BJ (cell line): ENCODE measurements around the gene MTHFSD. TPM values are rescaled to one million over a fixed set of nuclear protein-coding genes. Genes with fewer than 3 reads are reported as not detected.

Experiments
- CTCF ChIA-PET: fragments of 350-600 bp; formaldehyde crosslinking; extraction: SDS; loops from one replicate; lab custom pipeline; 2021; ENCODE audit warnings: antibody characterized with exemption, inconsistent platforms; lab: Yijun Ruan, JAX
- POLR2A ChIA-PET: fragments of 300-600 bp; sonication (Branson Sonifier 250); formaldehyde crosslinking; extraction: SDS; loops from one replicate; lab custom pipeline; 2021; ENCODE audit warnings: antibody characterized with exemption; lab: Charles Lee
- DNase-seq: peaks from one replicate; pipeline ENCODE4 v3.0.0-alpha.2; 2011; ENCODE audit warnings: low read depth
- H3K27me3 ChIP-seq: 2 replicates; pipeline ENCODE4 v1.6.0; 2011; ENCODE audit warnings: low read length; ENCODE audit not compliant: control insufficient read depth, insufficient read depth
- H3K36me3 ChIP-seq: 2 replicates; pipeline ENCODE4 v1.5.1; 2011; ENCODE audit warnings: low read length; ENCODE audit not compliant: control insufficient read depth, insufficient read depth
- H3K4me3 ChIP-seq: 2 replicates; pipeline ENCODE4 v1.5.1; 2011; ENCODE audit warnings: low read depth, mild to moderate bottlenecking, control low read depth, low read length
- polyA plus RNA-seq: library from polyadenylated mRNA; depleted of rRNA; stranded (reverse); fragments of >200 nt; gene quantifications from 2 replicates; pipeline ENCODE4 v1.2.3, GENCODE V29; 2011
- TF ChIP-seq, protein P1 (sequence below): IDR thresholded peaks from 2 replicates; pipeline ENCODE4 v1.5.1; 2011; ENCODE audit warnings: low read depth, mild to moderate bottlenecking, control low read depth, inconsistent platforms, low read length, moderate library complexity; ENCODE audit not compliant: insufficient read depth

MTHFSD gene
- polyA plus RNA-seq, 1 experiment: 17.2 TPM

DNA sequence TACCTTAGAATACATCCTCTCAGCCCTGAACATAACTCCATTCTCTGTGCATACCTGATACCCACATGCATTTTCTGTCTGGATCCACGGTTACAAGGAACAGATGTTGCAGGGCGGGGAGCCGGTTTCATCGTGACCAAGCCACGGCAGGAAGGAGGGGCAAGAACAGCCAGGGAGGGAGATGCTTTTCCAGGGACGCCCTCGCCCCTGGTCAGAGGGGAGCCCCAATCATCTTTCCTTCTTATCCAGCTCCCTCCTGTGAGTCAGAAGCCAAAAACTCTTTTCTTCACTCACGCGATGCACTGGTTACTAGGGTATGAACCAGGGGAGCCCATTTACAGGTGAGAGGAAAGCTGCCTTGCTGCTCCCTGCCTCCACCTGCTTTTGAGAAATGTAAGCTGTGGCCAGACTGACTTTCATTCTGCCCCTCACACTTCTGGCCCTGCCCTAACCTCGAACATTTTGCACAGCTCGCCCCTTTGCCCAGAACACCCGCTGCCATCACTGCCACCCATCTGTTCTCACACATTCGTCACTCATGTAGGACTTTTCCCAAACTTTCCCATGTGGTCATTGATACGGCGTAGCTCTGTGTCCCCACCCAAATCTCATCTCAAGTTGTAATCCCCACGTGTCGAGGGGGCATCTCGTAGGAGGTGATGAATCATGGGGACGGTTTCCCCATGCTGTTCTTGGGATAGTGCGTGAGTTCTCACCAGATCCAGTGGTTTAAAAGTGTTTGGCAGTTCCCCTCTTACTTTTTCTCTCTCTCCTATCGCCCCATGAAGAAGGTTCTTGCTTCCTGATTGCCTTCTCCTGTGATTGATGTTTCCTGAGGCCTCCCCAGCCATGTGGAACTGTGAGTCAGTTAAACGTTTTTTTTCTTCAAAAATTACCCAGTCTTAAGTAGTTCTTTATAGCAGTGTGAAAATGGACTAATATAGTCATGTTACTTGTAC lies 43.9 kb upstream of the MTHFSD start:
- CTCF ChIA-PET: interaction anchor here (0.8 kb wide), 2 partner anchors 8 to 28 kb away, joined by 3 read pairs; no protein-coding TSS in a partner anchor

DNA sequence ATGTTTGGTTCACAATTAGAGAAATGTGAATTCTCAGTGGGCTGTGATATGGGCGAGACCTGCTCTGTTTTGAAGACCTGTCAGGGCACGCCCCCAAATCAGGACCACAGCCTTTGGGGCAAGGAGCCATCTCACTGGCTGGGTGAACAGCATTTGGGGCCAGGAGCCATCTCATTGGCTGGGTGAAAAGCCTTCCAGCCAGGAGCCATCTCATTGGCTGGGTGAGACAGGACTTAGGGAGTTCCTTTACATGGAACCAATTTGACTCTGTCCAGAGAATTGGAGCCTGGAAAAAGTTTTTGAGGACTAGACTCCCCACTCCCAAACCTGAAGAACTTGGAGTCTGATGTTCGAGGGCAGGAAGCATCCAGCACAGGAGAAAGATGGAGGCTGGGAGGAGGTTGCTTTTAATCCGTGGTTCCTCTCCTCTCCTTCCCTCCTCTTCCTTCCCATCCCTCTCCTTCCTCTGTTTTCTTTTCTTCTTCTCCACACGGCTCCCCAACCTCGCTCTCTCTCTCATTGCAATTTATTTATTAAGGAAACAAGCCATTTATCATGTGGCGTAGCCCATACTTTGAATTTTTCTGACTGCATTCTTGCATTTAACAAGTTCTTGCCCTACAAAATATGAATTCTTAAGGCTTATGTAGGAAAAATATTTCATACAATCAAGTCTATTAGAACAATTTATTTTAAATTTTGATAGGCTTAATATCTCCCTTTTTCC lies 43.0 kb upstream of the MTHFSD start:
- TF ChIP-seq, protein P1, sequence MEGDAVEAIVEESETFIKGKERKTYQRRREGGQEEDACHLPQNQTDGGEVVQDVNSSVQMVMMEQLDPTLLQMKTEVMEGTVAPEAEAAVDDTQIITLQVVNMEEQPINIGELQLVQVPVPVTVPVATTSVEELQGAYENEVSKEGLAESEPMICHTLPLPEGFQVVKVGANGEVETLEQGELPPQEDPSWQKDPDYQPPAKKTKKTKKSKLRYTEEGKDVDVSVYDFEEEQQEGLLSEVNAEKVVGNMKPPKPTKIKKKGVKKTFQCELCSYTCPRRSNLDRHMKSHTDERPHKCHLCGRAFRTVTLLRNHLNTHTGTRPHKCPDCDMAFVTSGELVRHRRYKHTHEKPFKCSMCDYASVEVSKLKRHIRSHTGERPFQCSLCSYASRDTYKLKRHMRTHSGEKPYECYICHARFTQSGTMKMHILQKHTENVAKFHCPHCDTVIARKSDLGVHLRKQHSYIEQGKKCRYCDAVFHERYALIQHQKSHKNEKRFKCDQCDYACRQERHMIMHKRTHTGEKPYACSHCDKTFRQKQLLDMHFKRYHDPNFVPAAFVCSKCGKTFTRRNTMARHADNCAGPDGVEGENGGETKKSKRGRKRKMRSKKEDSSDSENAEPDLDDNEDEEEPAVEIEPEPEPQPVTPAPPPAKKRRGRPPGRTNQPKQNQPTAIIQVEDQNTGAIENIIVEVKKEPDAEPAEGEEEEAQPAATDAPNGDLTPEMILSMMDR: no peak
- Histone ChIP-seq H3K27me3 (no peaks in the 10 kb centered on the region), H3K36me3 (no peaks in the 10 kb centered on the region), H3K4me3 (no peak overlapping the region)
- DNase-seq: no peak
- POLR2A ChIA-PET: interaction anchor here (0.6 kb wide), 1 partner anchor 12 kb away, joined by 3 read pairs; no protein-coding TSS in a partner anchor
- CTCF ChIA-PET: interaction anchor here (0.8 kb wide), 2 partner anchors 9 to 19 kb away, joined by 3 read pairs; no protein-coding TSS in a partner anchor

More for the DNA sequence above, 43.9 kb upstream of the MTHFSD start:
- Histone ChIP-seq H3K27me3 (no peaks in the 10 kb centered on the region), H3K4me3 (no peak overlapping the region), H3K36me3 (no peaks in the 10 kb centered on the region)
- TF ChIP-seq, protein P1: no peak
- DNase-seq: no peak
- POLR2A ChIA-PET: interaction anchor here (0.6 kb wide), 1 partner anchor 13 kb away, joined by 3 read pairs; no protein-coding TSS in a partner anchor

DNA sequence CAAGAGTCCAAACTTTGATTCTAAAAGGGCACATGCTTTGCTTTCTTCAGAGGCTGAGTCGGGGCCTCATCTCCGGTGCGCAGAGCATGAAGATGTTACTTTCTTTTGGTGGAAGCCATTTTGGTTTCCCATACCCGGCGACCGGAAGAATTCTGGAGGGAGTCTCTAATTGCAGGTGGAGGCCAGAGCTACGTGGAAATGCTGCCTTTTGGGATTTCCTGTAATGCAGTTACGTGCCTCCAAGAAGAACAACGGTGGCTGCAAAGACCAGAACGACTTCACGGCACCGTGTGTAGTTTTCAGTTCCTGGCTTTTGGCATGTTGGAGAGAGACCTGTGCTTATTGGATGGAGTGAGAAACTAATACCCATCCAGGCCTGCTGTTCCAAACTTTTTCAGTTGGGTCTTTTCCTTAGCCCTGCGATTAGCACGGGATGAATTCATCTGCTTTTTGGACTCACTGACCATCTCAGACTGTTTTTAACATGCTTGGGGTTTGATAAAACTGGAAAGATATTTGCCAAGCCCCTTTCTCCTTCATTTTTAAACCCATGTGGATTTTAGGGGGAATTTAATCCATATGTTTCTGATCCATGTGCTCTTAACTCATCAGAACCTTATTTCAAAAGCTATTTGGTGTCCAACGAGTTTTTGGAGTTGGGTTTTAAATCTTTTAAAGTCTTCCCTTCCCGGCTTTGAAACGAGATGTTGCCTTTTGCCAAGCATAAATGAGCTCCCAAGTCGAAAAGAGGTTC lies 42.3 kb upstream of the MTHFSD start:
- no peaks in the 10 kb centered on the region for H3K36me3 ChIP-seq
- H3K4me3 ChIP-seq: no peak overlapping the region
- CTCF ChIA-PET: interaction anchor here (0.8 kb wide), 1 partner anchor 18 kb away, joined by 3 read pairs; no protein-coding TSS in a partner anchor
- TF ChIP-seq, protein P1: no peak
- no peak for DNase-seq
- no peaks in the 10 kb centered on the region for H3K27me3 ChIP-seq
- POLR2A ChIA-PET: no interaction called here

DNA sequence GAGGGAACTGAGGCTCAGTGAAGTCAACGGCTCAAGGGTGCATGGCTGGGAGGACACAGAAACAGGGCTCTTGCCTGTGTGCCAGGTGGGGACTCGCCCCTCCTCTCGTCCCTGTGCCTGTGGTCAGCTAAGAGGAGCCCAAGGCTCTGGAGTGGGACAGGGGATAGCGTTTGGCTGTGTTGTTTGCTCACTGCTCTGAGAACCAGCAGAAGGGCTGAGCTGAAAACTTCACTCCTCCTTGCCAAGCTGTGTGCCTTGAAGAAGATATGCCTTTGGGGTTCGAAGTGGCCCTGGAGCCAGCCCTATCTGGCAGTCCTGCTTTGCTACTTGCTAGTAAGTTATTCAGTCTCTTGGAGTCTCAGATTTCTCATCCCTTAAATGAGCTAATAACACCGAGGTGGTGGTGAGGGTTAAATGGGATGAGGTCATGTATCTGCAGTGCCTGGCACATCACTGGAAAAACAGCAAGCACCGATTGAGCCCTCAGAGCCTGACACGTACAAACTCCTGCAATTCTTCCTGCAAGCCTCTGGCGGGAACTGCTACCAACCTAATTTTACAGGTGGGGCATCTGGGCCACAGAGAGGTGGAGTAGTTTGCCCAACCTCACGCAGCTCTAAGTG lies 41.1 kb upstream of the MTHFSD start:
- TF ChIP-seq, protein P1: no peak
- POLR2A ChIA-PET: interaction anchor here (1.2 kb wide), 1 partner anchor 10 kb away, joined by 3 read pairs; no protein-coding TSS in a partner anchor
- CTCF ChIA-PET: interaction anchor here (0.8 to 1.0 kb wide), 2 partner anchors 18 to 21 kb away, joined by 3 to 4 read pairs; partner anchors contain the start of gene FOXL1
- DNase-seq: no peak
- Histone ChIP-seq H3K4me3 (no peak overlapping the region), H3K36me3 (no peaks in the 10 kb centered on the region), H3K27me3 (no peaks in the 10 kb centered on the region)
